Effector memory CD8-positive, alpha-beta T cell (primary cell): ENCODE results near the gene TESK2.
"Not testable (repeated sequence)": the region's sequence is repeated elsewhere in the genome, so short reads cannot be mapped to it uniquely, and the experiment has no call there.

Experiments used
- ATAC-seq: fragments of 150-1000 bp; cut with Tn5 transposase; replicated peaks from 2 replicates; pipeline ENCODE4 v1.10.0; 2021; ENCODE audit warnings: mild to moderate bottlenecking, moderate library complexity
- DNase-seq, 3 experiments: peaks; one replicate each; pipeline ENCODE4 v3.0.0; 2021
- H3K27ac Mint-ChIP-seq, 2 donors: one replicate each; pipeline ENCODE4 v1.8.0; 2022; ENCODE audit warnings: mild to moderate bottlenecking in 2 of 2, mixed read lengths in 2 of 2, moderate library complexity in 2 of 2
- H3K27me3 Mint-ChIP-seq, 2 donors: one replicate each; pipeline ENCODE4 v1.8.0; 2022; ENCODE audit warnings: mixed read lengths in 2 of 2
- H3K36me3 Mint-ChIP-seq: one replicate; pipeline ENCODE4 v1.8.0; 2022; ENCODE audit warnings: mild to moderate bottlenecking, moderate library complexity, mixed read lengths; ENCODE audit not compliant: insufficient read depth
- H3K4me1 Mint-ChIP-seq, 2 donors: one replicate each; pipeline ENCODE4 v1.8.0; 2022; ENCODE audit warnings: low read depth in 2 of 2, mixed read lengths in 2 of 2
- H3K4me3 Mint-ChIP-seq, 2 donors: one replicate each; pipeline ENCODE4 v1.8.0; 2022; ENCODE audit warnings: mild to moderate bottlenecking in 2 of 2, mixed read lengths in 2 of 2, moderate library complexity in 2 of 2
- H3K9me3 Mint-ChIP-seq, 2 donors: one replicate each; pipeline ENCODE4 v1.8.0; 2022; ENCODE audit warnings: mixed read lengths in 2 of 2

The TESK2 gene

GRCh38 chr1:45518910-45519309, 27.9 kb upstream of the TESK2 start:
- Mint-ChIP-seq H3K4me3 (peak overlapping the region in 1 of 2 donors; percentile 13), H3K4me1 (peaks cover 31% of the 10 kb centered on the region in 2 donors), H3K27me3 (no peaks in the 10 kb centered on the region), H3K9me3 (no peaks in the 10 kb centered on the region), H3K36me3 (peaks cover 73% of the 10 kb centered on the region), H3K27ac (peak overlapping the region; percentile 22 to 51)
- ATAC-seq, result no peak
- no peak for DNase-seq

GRCh38 chr1:45518366-45518765, 27.4 kb upstream of the TESK2 start:
- peaks cover 31% of the 10 kb centered on the region in 2 donors for H3K4me1 Mint-ChIP-seq
- H3K4me3 Mint-ChIP-seq, ATAC-seq, H3K27me3 Mint-ChIP-seq, H3K9me3 Mint-ChIP-seq, DNase-seq: not testable (repeated sequence)
- H3K36me3 Mint-ChIP-seq, result peaks cover 75% of the 10 kb centered on the region
- H3K27ac Mint-ChIP-seq, result peak overlapping the region in 1 of 2 donors; percentile 51

DNA sequence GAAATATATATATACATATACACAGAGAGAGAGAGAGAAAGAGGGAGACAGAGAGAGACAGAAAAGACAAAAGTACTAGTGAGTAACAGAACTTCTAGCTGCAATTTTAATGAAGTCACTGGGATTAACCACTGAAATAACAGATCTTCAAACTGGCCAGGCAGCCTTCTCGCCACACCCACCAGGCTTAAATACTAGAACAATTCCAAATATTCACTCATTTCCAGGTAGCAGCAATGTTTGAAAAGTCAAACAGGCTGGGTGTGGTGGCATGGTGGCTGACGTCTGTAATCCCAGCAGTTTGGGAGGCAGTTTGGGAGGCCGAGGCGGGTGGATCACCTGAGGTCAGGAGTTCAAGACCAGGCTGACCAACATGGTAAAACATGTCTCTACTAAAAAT, 25.5 kb upstream of the TESK2 start:
- H3K4me3 Mint-ChIP-seq, result no peak overlapping the region
- peaks cover 72% of the 10 kb centered on the region for H3K36me3 Mint-ChIP-seq
- no peak overlapping the region for H3K27ac Mint-ChIP-seq
- H3K27me3 Mint-ChIP-seq, result no peaks in the 10 kb centered on the region
- H3K4me1 Mint-ChIP-seq, result peaks cover 20 to 22% of the 10 kb centered on the region in 2 donors
- no peak for DNase-seq
- H3K9me3 Mint-ChIP-seq, result no peaks in the 10 kb centered on the region
- ATAC-seq, result no peak

- Mint-ChIP-seq H3K9me3 (no peaks in the 10 kb centered on the region), H3K4me3 (no peak overlapping the region), H3K4me1 (peaks cover 19 to 20% of the 10 kb centered on the region in 2 donors), H3K36me3 (peaks cover 72% of the 10 kb centered on the region), H3K27ac (no peak overlapping the region), H3K27me3 (no peaks in the 10 kb centered on the region)
- no peak for ATAC-seq
- no peak for DNase-seq
Observed at GRCh38 chr1:45516036-45516435, 25.1 kb upstream of the TESK2 start.

- peaks cover 80% of the 10 kb centered on the region for H3K36me3 Mint-ChIP-seq
- H3K27me3 Mint-ChIP-seq, H3K4me3 Mint-ChIP-seq, H3K4me1 Mint-ChIP-seq, H3K9me3 Mint-ChIP-seq, ATAC-seq, DNase-seq: not testable (repeated sequence)
- peak overlapping the region in 1 of 2 donors; percentile 38 for H3K27ac Mint-ChIP-seq
Observed at GRCh38 chr1:45513532-45514260, 22.7 kb upstream of the TESK2 start.

DNA sequence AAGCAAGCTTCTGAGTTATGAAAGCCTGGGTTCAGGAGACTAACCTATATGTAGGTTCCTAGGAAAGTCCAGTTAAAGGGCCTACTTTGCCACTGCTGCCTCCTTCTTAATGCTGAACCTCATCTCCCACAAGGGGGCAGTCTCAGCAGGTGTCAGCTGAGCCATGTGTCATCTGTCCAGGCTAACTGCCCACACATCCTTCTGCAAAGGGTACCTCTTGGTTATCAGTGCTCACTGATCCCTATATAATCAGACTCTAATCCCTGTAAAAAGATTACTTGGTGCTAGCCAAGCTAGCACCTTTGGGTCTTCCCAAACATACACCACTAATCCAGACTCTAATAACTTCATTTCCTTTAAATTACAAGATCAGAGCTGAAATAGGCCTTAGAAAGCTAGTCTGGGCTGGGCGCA, 21.7 kb upstream of the TESK2 start:
- H3K36me3 Mint-ChIP-seq, result peaks cover 76% of the 10 kb centered on the region
- H3K27ac Mint-ChIP-seq, result no peak overlapping the region
- H3K27me3 Mint-ChIP-seq, result no peaks in the 10 kb centered on the region
- no peak overlapping the region for H3K4me3 Mint-ChIP-seq
- no peaks in the 10 kb centered on the region for H3K9me3 Mint-ChIP-seq
- ATAC-seq, result peak; percentile 72
- DNase-seq, result peak; percentile 50 to 54 (median 51)
- peaks cover 4 to 6% of the 10 kb centered on the region in 2 donors for H3K4me1 Mint-ChIP-seq

DNA sequence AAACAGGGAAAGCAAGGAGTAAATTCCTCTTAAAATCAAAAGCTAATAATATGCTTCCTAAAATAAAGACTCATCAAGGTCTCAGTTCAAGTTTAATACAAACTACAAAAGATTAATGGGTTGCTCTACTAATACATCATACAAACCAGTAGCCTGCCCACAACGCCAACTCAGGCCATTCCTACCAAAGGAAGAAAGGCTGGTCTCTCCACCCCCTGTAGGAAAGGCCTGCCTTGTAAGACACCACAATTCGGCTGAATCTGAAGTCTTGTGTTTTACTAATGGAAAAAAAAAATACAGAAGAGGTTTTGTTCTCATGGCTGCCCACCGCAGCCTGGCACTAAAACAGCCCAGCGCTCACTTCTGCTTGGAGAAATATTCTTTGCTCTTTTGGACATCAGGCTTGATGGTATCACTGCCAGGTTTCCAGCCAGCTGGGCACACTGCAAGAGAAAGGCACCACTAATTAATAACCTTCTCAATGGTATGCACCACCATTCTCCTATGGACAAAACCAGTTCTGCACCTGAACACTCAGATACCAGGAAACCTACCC, 20.1 kb upstream of the TESK2 start:
- Mint-ChIP-seq H3K27me3 (no peaks in the 10 kb centered on the region), H3K4me3 (no peak overlapping the region), H3K4me1 (peaks cover 0 to 4% of the 10 kb centered on the region in 2 donors), H3K27ac (peak overlapping the region in 1 of 2 donors; percentile 70), H3K9me3 (no peaks in the 10 kb centered on the region), H3K36me3 (peaks cover 62% of the 10 kb centered on the region)
- ATAC-seq (no peak), DNase-seq (no peak)

DNA sequence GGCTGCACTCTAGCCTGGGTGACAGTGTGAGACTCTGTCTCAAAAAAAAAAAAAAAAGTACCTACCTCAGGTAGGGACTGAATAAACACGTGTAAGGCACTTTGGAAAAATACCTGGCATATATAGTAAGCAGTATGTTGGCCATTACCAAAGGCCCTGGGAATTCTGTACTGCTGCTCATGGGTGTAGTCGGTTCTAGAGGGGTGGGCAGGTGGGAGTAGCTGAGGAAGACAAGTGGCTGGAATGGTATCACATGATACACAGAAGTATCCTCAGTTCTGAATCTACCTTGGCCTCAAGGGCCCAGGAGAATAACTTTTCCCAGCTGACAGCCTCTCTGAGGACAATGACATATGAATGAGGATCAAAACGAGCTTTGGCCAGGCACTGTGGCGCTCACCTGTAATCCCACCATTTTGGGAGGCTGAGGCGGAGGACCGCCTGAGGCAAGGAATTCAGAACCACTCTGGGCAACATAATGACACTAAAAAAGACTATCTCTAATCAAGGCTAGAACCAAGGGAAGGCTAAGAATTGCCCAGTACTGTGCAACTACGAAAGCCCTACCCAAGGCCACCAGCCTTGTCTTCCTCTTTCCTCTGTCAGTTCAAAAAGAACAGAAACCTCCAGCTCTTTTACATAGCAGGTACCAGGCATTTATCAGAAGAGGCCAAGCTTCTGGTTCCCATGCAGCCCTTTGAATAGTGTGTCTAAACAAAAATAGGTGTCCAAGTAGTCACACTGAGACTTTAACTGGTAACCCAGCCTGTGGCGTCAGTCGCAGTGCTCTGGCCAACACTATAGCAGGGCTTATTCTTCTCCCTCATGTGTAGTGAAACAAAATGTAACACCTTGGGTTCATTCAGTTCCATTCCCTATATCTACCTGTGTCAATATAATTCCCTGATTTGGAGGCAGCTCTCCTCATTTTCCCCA, 19.3 kb upstream of the TESK2 start:
- Mint-ChIP-seq H3K27ac (peak overlapping the region in 1 of 2 donors; percentile 70), H3K9me3 (no peaks in the 10 kb centered on the region), H3K4me3 (no peak overlapping the region), H3K36me3 (peaks cover 55% of the 10 kb centered on the region), H3K27me3 (no peaks in the 10 kb centered on the region), H3K4me1 (peaks cover 0 to 2% of the 10 kb centered on the region in 2 donors)
- ATAC-seq (no peak), DNase-seq (no peak)

GRCh38 chr1:45508295-45509151, 17.6 kb upstream of the TESK2 start:
- Mint-ChIP-seq H3K36me3 (peaks cover 41% of the 10 kb centered on the region), H3K4me1 (peaks cover 0 to 2% of the 10 kb centered on the region in 2 donors), H3K27me3 (no peaks in the 10 kb centered on the region), H3K9me3 (no peaks in the 10 kb centered on the region), H3K4me3 (no peak overlapping the region), H3K27ac (peak overlapping the region; percentile 27 to 44)
- DNase-seq, result no peak
- no peak for ATAC-seq

GRCh38 chr1:45507893-45508292, 16.9 kb upstream of the TESK2 start:
- Mint-ChIP-seq H3K27ac (peak overlapping the region; percentile 27 to 44), H3K27me3 (no peaks in the 10 kb centered on the region), H3K4me1 (peaks cover 0 to 2% of the 10 kb centered on the region in 2 donors), H3K36me3 (peaks cover 40% of the 10 kb centered on the region), H3K4me3 (no peak overlapping the region), H3K9me3 (no peaks in the 10 kb centered on the region)
- ATAC-seq (no peak), DNase-seq (no peak)

GRCh38 chr1:45507195-45507594, 16.2 kb upstream of the TESK2 start:
- H3K27me3 Mint-ChIP-seq, result no peaks in the 10 kb centered on the region
- ATAC-seq, result no peak
- H3K4me3 Mint-ChIP-seq, result no peak overlapping the region
- peak overlapping the region in 1 of 2 donors; percentile 27 for H3K27ac Mint-ChIP-seq
- DNase-seq, result no peak
- H3K9me3 Mint-ChIP-seq, result no peaks in the 10 kb centered on the region
- H3K36me3 Mint-ChIP-seq, result peaks cover 35% of the 10 kb centered on the region
- H3K4me1 Mint-ChIP-seq, result no peaks in the 10 kb centered on the region

DNA sequence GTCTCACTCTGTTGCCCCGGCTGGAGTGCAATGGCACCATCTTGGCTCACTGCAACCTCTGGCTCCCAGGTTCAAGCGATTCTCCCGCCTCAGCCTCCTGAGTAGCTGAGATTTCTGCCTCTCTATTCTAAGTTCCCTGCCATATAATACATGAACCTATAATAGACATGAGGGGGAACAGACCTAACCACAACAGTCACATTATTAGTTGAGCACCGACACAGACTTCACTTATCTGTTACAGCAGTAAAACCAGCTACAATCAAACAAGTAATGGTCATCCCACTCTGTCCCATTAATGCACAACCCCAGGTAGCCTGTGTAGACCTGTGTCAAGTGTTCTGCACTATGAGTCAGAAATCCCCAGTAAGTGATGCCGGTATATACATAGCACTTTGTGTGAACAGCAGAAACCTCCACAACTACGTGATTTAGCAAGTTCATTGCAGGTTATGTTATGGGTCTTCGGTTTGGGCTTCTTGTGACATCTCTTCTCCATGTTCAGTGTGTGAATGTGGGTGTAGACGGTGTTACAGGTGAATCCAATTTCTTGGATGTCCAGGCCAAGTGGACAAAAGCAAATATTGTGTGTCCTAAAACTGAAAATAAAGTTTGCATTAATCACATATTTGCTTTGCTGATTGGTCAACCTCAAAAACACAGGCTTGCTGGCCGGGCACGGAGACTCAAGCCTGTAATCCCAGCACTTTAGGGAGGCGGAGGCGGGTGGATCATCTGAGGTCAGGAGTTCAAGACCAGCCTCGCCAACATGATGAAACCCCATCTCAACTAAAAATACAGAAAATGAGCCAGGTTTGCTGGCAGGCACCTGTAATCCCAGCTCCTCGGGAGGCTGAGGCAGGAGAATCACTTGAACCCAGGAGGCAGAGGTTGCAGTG, 12.7 kb upstream of the TESK2 start:
- DNase-seq (no peak), ATAC-seq (no peak)
- Mint-ChIP-seq H3K27ac (no peak overlapping the region), H3K4me1 (peaks cover 12 to 17% of the 10 kb centered on the region in 2 donors), H3K4me3 (no peak overlapping the region), H3K36me3 (peaks cover 10% of the 10 kb centered on the region), H3K9me3 (no peaks in the 10 kb centered on the region), H3K27me3 (no peaks in the 10 kb centered on the region)
